Kidney glomerular epithelial cell (primary cell): Measurements from ENCODE around the gene FSCN2.

Experiments used
- DNase-seq: peaks from one replicate; lab custom pipeline; 2025; lab: John Stamatoyannopoulos, UW

The FSCN2 gene

GRCh38 chr17:81491181-81491581, 37.0 kb upstream of the FSCN2 start:
- no peak for DNase-seq

GRCh38 chr17:81491761-81492160, 36.4 kb upstream of the FSCN2 start:
- DNase-seq: no peak

GRCh38 chr17:81492202-81492601, 36.0 kb upstream of the FSCN2 start:
- no peak for DNase-seq

GRCh38 chr17:81492706-81493105, 35.5 kb upstream of the FSCN2 start:
- no peak for DNase-seq

GRCh38 chr17:81493198-81494038, 34.8 kb upstream of the FSCN2 start:
- no peak for DNase-seq

- DNase-seq: no peak
These were observed 33.4 kb upstream of the FSCN2 start for GRCh38 chr17:81494626-81495377.

- no peak for DNase-seq
These were observed 29.1 kb upstream of the FSCN2 start for GRCh38 chr17:81498953-81499600.

- DNase-seq: no peak
These were observed 28.6 kb upstream of the FSCN2 start for GRCh38 chr17:81499601-81499970.

GRCh38 chr17:81500047-81500446, 28.1 kb upstream of the FSCN2 start:
- no peak for DNase-seq

GRCh38 chr17:81502471-81503017, 25.6 kb upstream of the FSCN2 start:
- no peak for DNase-seq

- no peak for DNase-seq
These were observed 24.6 kb upstream of the FSCN2 start for GRCh38 chr17:81503619-81504018.

GRCh38 chr17:81508639-81509206, 19.5 kb upstream of the FSCN2 start:
- peak; percentile 52 for DNase-seq

- no peak for DNase-seq
These were observed 18.8 kb upstream of the FSCN2 start for GRCh38 chr17:81509207-81509971.

- DNase-seq: no peak
These were observed 18.0 kb upstream of the FSCN2 start for GRCh38 chr17:81509972-81510784.

GRCh38 chr17:81510785-81511553, 17.2 kb upstream of the FSCN2 start:
- no peak for DNase-seq

- DNase-seq: no peak
These were observed 16.7 kb upstream of the FSCN2 start for GRCh38 chr17:81511554-81511803.

GRCh38 chr17:81511804-81512561, 16.2 kb upstream of the FSCN2 start:
- no peak for DNase-seq

- DNase-seq: peak; percentile 90
These were observed 15.4 kb upstream of the FSCN2 start, which contains the start of gene ACTG1 for GRCh38 chr17:81512562-81513371. TSS of gene ACTG1 (minus strand) at chr17:81512799. CDS start at chr17:81512354, 445 bp downstream.
